Small intestine (tissue), 7 donors: ENCODE results near the gene MMP10. TPM values are rescaled to one million over a fixed set of nuclear protein-coding genes. Genes with fewer than 3 reads are reported as not detected.

Experiments
- DNase-seq, 2 donors: peaks; one replicate each; pipeline versions ENCODE4 v3.0.0 to v3.0.0-alpha.2; 2013
- FAIRE-seq: peaks from 2 replicates; lab custom pipeline; 2012; peaks lifted over from hg19 to GRCh38; lab: Jason Lieb, UNC
- H3K27ac ChIP-seq, 3 donors: one replicate each; pipeline ENCODE4 v1.5.1; 2013; ENCODE audit warnings: low read length in 2 of 3, mild to moderate bottlenecking in 2 of 3, control low read depth in 1 of 3, inconsistent platforms in 1 of 3, low read depth in 1 of 3, moderate library complexity in 1 of 3
- H3K27me3 ChIP-seq, 3 donors: one replicate each; pipeline ENCODE4 v1.6.1; 2013; ENCODE audit warnings: low read length in 3 of 3, inconsistent platforms in 1 of 3; ENCODE audit not compliant: control insufficient read depth in 3 of 3, insufficient read depth in 3 of 3
- H3K36me3 ChIP-seq, 3 donors: one replicate each; pipeline ENCODE4 v1.6.1; 2013; ENCODE audit warnings: low read length in 3 of 3, inconsistent platforms in 1 of 3, low read depth in 1 of 3, mild to moderate bottlenecking in 1 of 3, moderate library complexity in 1 of 3; ENCODE audit not compliant: control insufficient read depth in 3 of 3, insufficient read depth in 2 of 3
- H3K4me1 ChIP-seq, 3 donors: one replicate each; pipeline ENCODE4 v1.6.1; 2013; ENCODE audit warnings: low read length in 2 of 3, inconsistent platforms in 1 of 3, low read depth in 1 of 3, mild to moderate bottlenecking in 1 of 3, moderate library complexity in 1 of 3; ENCODE audit not compliant: control insufficient read depth in 3 of 3, insufficient read depth in 2 of 3
- H3K4me3 ChIP-seq, 3 donors: one replicate each; pipeline ENCODE4 v1.5.1; 2013; ENCODE audit warnings: low read length in 3 of 3, control low read depth in 1 of 3, inconsistent platforms in 1 of 3, low read depth in 1 of 3, mild to moderate bottlenecking in 1 of 3, moderate library complexity in 1 of 3
- H3K9me3 ChIP-seq, 2 donors: one replicate each; pipeline ENCODE4 v1.6.1; 2013; ENCODE audit warnings: low read depth in 1 of 2, low read length in 1 of 2; ENCODE audit not compliant: control insufficient read depth in 2 of 2, insufficient read depth in 1 of 2
- WGBS, 3 donors: extraction: QIAGEN DNeasy Blood & Tissue Kit; methylation state at CpG; one replicate each; pipeline ENCODE4 v1.1.7; 2013; 5-methylcytosine and 5-hydroxymethylcytosine counted together
- polyA plus RNA-seq, 4 donors: library from polyadenylated mRNA; stranded (reverse) in 3 of 4; unstranded in 1 of 4; fragments of 200-250 nt in 3 of 4; fragments of 120-200 nt in 1 of 4; gene quantifications; one replicate each; pipeline versions ENCODE4 v1.2.1 to v1.2.3, GENCODE V29; 2013
- donor health status: healthy with polysubstance abuse.
- donor health status: control.
- donor health status: control.
- donor health status: Bipolar disorder and iron deficiency.
- donor health status: healthy.

Gene MMP10
- polyA plus RNA-seq, 4 donors: 0.37 to 4.9 TPM; not detected in 2

DNA sequence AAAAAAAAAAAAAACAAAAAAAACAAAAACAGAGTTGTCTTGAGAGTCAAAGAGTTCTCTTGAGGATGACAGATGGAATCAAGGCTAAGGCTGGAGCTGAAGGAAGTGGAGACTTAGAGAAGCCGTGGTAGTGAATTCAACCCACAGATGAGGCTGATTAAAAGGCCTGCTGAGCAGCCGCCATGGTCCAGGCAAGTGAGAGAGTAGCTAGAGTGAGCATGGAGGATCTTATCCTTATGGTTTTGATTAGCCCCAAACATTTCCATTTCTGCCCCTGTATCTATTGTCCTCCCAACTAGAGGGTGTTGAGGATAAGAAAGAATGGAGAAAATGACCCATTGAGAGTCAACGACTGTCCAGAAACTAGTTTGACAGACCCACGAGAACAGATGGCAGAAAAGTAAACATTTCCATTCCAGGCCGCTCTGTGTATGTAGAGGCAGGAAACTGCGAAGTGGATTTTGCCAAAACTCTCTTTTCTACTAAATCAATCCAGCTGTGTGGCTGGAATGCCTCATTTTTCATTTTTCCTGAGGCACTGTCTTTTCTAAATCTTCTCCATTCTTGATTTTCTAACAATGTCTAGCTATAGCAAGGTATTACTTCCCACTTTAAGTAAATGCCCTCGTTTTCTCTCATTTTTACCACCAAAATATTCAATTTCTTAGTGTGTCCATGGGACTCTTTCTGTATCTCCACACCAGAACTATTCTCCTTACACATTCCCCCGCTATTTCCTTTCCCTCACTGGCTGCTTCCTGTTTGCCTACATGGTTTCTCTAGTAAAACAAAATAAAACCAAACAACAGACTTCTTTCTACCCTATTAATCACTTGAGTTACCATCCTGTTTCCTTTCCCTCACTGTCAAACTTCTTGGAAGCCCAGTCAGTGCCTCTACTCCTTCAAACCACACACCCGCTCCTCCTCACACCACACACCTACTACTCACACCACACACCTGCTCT is 50.3 kb downstream of the MMP10 start:
- Histone ChIP-seq H3K4me3 (no peak overlapping the region), H3K36me3 (no peaks in the 10 kb centered on the region), H3K27ac (peak overlapping the region in 1 of 3 donors; percentile 26), H3K4me1 (no peaks in the 10 kb centered on the region), H3K9me3 (no peaks in the 10 kb centered on the region), H3K27me3 (no peaks in the 10 kb centered on the region)
- no peak for FAIRE-seq
- DNase-seq: peak in 1 of 2 donors; percentile 15
- 50 to 75% (median 60%) methylated on average over 9 of the region's 9 CpGs for WGBS, 3 donors

DNA sequence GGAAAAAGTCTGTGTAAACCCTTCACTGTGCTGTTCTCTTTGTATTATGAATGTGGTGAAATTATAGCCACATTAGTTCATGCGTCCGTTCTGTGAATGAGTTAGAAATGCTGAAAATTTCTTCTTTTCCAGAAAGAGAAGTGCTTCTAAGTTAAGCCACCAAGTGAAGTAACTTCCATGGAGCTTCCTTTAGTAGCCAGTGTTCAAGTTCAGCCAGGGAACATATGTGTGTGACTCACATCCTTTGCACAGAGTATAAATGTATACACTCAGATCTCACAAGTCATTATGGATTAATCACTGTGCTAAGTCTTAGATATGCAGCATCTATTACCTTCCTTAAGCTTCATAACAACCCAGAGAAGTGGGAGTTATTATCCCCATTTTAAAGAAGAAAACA is 52.5 kb downstream of the MMP10 start:
- 77 to 96% (median 87%) methylated on average over 2 of the region's 2 CpGs for WGBS, 3 donors
- Histone ChIP-seq H3K36me3 (no peaks in the 10 kb centered on the region), H3K27me3 (no peaks in the 10 kb centered on the region), H3K4me3 (no peak overlapping the region), H3K9me3 (peaks cover 0 to 6% of the 10 kb centered on the region in 2 donors), H3K4me1 (no peaks in the 10 kb centered on the region), H3K27ac (no peak overlapping the region)
- FAIRE-seq (no peak), DNase-seq (no peak)

DNA sequence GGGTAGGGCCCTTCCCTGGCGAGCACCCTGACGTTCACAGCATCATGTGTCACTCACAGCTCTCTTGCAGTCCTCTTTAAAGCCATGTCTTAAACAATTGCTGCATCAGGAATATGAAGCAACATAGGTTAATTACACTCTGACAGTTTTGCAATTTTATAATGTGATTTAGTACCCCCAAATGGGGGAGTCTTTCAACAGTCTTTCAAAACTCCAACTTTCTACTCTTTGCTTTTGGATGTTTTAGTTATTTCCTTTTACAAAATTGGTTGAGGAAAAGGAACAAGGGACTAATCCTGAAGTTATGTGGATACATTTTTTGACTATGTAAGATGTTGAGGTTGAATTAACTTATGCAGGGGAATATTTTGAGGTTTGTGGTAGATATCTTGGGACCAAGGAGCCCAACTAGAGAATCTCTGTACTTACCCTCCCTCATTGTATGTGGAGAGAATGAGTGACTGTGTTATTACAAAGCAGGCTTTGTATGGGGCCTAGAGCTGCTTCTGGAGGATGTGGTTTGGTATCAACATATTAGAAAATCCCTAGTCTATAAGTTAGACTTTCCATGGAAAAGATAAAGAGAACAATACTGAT is 55.4 kb downstream of the MMP10 start, which contains the start of gene MMP8:
TSS of gene MMP8 (minus strand) at position 51 of the 597 bp plus-strand sequence. CDS start 99 bp downstream, outside the sequence.
- DNase-seq (no peak), FAIRE-seq (no peak)
- WGBS, 3 donors: 42 to 73% (median 48%) methylated on average over 2 of the region's 2 CpGs
- H3K4me3 ChIP-seq: no peak within 1 kb of the TSS
- peaks cover 0 to 6% of the 10 kb centered on the region in 2 donors for H3K9me3 ChIP-seq
- H3K4me1 ChIP-seq: no peaks in the 10 kb centered on the region
- H3K36me3 ChIP-seq: no peaks in the 10 kb centered on the region
- no peak within 1 kb of the TSS for H3K27ac ChIP-seq
- H3K27me3 ChIP-seq: no peaks in the 10 kb centered on the region

DNA sequence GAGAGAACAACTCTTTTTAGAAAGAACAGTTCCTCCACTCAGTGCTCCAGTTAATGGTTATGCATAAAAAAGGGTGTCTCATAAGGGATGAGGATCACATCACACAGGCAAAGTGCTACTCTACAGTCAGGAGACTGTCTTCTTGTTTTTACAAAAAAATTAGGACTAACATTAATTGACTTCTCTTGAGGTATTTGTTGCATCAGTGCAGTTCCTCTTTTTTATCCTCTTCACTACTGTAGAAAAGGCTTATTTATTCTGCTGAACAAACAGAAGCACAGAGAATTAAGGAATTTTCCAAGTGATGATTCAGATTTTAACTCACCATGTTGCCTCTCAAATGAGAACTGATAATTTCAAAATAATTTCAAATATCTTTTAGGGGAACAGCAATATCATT is 57.6 kb downstream of the MMP10 start:
- DNase-seq: no peak
- FAIRE-seq: no peak
- H3K27ac ChIP-seq: no peak overlapping the region
- H3K4me1 ChIP-seq: no peaks in the 10 kb centered on the region
- H3K4me3 ChIP-seq: no peak overlapping the region
- no peaks in the 10 kb centered on the region for H3K36me3 ChIP-seq
- peaks cover 0 to 6% of the 10 kb centered on the region in 2 donors for H3K9me3 ChIP-seq
- H3K27me3 ChIP-seq: no peaks in the 10 kb centered on the region

Other genes starting within 250 kb of the MMP10 start
- under 1 TPM in 1 of 4 donors, not detected in 3; 0.36 TPM for gene MMP7, start 249.9 kb downstream of the MMP10 start, polyA plus RNA-seq
- gene MMP20, start 155.3 kb downstream of the MMP10 start, polyA plus RNA-seq: under 1 TPM in 1 of 4 donors, not detected in 3; 0.03 TPM
- under 1 TPM in 2 of 4 donors, not detected in 2; 0.06 to 0.21 TPM for gene MMP27, start 74.9 kb downstream of the MMP10 start, polyA plus RNA-seq
- under 1 TPM in 3 of 4 donors, not detected in 1; 0.03 to 0.67 (median 0.18) TPM for gene MMP8, start 55.7 kb downstream of the MMP10 start, polyA plus RNA-seq
- 10 to 100 TPM in 1 of 4 donors, 1 to 10 TPM in 2, under 1 TPM in 1; 0.45 to 63.4 (median 3.7) TPM for gene MMP1, start 17.5 kb upstream of the MMP10 start, polyA plus RNA-seq
- gene MMP3, start 63.0 kb upstream of the MMP10 start, polyA plus RNA-seq: 10 to 100 TPM in 1 of 4 donors, 1 to 10 TPM in 1, under 1 TPM in 1, not detected in 1; 0.03 to 28.2 (median 1.1) TPM
- 1 to 10 TPM in 1 of 4 donors, under 1 TPM in 1, not detected in 2; 0.81 to 3.3 TPM for gene MMP12, start 94.4 kb upstream of the MMP10 start, polyA plus RNA-seq
- under 1 TPM in 1 of 4 donors, not detected in 3; 0.32 TPM for gene MMP13, start 175.1 kb upstream of the MMP10 start, polyA plus RNA-seq